ENCODE results near the gene CAMK2G.

DNA sequence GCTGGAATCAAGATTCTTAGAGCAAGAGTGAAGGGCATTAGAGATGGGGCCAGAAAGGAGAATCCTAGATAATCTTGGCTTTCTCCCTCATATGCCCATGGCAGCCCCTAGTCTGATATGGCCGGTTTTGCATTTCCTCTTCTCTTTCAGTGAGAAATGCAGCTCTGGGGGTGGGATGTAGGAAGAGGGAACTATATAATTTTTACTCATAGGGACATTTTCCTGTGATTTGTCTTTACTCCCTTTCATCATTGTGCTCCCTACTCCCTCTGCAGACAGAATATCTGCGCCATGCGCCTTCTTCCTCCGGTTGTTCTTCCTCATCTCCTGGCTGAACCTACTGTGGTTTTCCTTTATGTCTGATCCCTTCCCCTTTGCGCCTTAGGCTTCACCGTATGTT, 109.3 kb downstream of the CAMK2G start:
- TF ChIP-seq, protein P1, sequence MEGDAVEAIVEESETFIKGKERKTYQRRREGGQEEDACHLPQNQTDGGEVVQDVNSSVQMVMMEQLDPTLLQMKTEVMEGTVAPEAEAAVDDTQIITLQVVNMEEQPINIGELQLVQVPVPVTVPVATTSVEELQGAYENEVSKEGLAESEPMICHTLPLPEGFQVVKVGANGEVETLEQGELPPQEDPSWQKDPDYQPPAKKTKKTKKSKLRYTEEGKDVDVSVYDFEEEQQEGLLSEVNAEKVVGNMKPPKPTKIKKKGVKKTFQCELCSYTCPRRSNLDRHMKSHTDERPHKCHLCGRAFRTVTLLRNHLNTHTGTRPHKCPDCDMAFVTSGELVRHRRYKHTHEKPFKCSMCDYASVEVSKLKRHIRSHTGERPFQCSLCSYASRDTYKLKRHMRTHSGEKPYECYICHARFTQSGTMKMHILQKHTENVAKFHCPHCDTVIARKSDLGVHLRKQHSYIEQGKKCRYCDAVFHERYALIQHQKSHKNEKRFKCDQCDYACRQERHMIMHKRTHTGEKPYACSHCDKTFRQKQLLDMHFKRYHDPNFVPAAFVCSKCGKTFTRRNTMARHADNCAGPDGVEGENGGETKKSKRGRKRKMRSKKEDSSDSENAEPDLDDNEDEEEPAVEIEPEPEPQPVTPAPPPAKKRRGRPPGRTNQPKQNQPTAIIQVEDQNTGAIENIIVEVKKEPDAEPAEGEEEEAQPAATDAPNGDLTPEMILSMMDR (IDR thresholded peaks at IDR 0.05), result no peak
- no peak for TF ChIP-seq POLR2A (IDR thresholded peaks at IDR 0.05)
